ENCODE results near the gene SULT1C4.
"Not testable (repeated sequence)": the region's sequence is repeated elsewhere in the genome, so short reads cannot be mapped to it uniquely, and the experiment has no call there.

Gene SULT1C4

DNA sequence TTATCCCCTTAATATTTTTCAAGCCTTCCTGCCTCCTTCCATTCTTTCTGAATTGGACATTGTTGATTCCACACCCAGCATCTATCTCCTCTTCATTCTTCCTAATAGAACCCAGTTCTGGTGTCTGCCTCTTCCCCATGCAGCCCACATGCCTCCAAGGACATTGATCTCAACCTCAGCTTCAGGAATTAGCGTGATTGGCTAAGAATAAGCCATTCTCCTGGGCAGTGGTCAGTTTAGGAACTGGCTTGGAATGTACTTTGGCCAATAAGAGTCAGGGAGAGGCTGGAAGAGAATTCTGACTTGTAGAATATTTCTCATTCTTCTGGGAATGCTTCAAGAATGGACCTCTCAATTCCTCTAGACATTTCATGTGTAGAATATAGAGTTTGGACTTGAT is 45.3 kb downstream of the SULT1C4 start:
- H3K36me3 ChIP-seq (ENCODE audit: insufficient read depth, low read length): no peaks in the 10 kb centered on the region
- H3K4me2 ChIP-seq (ENCODE audit: low read length): no peak overlapping the region
- TF ChIP-seq, protein P1, sequence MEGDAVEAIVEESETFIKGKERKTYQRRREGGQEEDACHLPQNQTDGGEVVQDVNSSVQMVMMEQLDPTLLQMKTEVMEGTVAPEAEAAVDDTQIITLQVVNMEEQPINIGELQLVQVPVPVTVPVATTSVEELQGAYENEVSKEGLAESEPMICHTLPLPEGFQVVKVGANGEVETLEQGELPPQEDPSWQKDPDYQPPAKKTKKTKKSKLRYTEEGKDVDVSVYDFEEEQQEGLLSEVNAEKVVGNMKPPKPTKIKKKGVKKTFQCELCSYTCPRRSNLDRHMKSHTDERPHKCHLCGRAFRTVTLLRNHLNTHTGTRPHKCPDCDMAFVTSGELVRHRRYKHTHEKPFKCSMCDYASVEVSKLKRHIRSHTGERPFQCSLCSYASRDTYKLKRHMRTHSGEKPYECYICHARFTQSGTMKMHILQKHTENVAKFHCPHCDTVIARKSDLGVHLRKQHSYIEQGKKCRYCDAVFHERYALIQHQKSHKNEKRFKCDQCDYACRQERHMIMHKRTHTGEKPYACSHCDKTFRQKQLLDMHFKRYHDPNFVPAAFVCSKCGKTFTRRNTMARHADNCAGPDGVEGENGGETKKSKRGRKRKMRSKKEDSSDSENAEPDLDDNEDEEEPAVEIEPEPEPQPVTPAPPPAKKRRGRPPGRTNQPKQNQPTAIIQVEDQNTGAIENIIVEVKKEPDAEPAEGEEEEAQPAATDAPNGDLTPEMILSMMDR (IDR thresholded peaks at IDR 0.05; ENCODE audit: low read length): no peak
- no peak for TF ChIP-seq EZH2 (IDR thresholded peaks at IDR 0.05; ENCODE audit: borderline replicate concordance, low read length)
- no peaks in the 10 kb centered on the region for H3K27me3 ChIP-seq (ENCODE audit: insufficient read depth, low read length)
- H2AFZ ChIP-seq (ENCODE audit: low read length): no peak overlapping the region
- no peaks in the 10 kb centered on the region for H4K20me1 ChIP-seq (ENCODE audit: insufficient read depth, low read length)
- H3K9me3 ChIP-seq (ENCODE audit: low read length): no peaks in the 10 kb centered on the region
- no peaks in the 10 kb centered on the region for H3K79me2 ChIP-seq (ENCODE audit: insufficient read depth, low read length)
- no peaks in the 10 kb centered on the region for H3F3A ChIP-seq (ENCODE audit: insufficient read depth, low read length)
- no peaks in the 10 kb centered on the region for H3K9me2 ChIP-seq (ENCODE audit: low read depth, low read length)
- H3K4me1 ChIP-seq (ENCODE audit: insufficient read depth, low read length, severe bottlenecking): no peaks in the 10 kb centered on the region
- H3K27ac ChIP-seq (ENCODE audit: low read depth, low read length, poor library complexity, severe bottlenecking): no peak overlapping the region
- H3K4me3 ChIP-seq (ENCODE audit: low read depth, low read length, poor library complexity, severe bottlenecking): no peak overlapping the region
- H3K9ac ChIP-seq (ENCODE audit: low read length): no peak overlapping the region

DNA sequence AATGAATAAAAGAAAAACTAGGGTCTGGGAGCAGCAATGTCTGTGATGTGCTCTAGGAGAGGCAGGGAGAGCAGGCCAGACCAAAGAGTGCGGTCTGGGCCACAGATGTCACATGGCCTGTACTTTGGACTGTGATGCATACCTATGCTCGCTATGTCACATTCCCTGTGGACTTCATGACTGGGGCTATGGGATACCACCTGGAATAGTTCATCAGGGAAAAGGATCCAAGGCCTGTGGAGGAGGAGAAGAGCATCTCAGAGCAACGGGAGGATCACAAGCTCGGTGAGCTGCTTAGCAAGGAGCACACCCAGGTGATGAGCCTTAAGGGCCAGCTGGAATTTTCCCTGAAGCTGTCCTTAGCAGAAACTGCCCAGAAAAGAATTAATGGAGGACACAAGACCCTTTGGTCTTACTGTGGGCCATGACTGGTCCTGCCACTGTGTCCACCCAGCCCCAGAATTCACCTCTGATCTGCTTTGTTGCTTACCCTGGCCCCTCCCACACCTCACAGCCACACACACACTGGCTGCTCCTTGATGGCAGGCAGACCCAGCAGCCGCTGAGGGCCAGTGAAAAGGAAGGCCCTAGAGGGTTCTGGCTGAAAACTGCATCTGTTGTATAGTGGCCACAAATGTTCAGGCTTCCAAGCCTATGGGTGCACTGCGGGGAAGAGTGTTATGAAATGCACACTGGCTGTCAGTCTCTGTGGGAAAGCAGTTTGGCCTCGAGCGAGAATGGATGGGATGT is 45.9 kb downstream of the SULT1C4 start:
- H4K20me1 ChIP-seq (ENCODE audit: insufficient read depth, low read length): no peaks in the 10 kb centered on the region
- no peaks in the 10 kb centered on the region for H3K79me2 ChIP-seq (ENCODE audit: insufficient read depth, low read length)
- H3K4me2 ChIP-seq (ENCODE audit: low read length): no peak overlapping the region
- no peak overlapping the region for H3K27ac ChIP-seq (ENCODE audit: low read depth, low read length, poor library complexity, severe bottlenecking)
- TF ChIP-seq EZH2 (IDR thresholded peaks at IDR 0.05; ENCODE audit: borderline replicate concordance, low read length): no peak
- TF ChIP-seq, protein P1 (IDR thresholded peaks at IDR 0.05; ENCODE audit: low read length): no peak
- H3K4me3 ChIP-seq (ENCODE audit: low read depth, low read length, poor library complexity, severe bottlenecking): no peak overlapping the region
- H3K9ac ChIP-seq (ENCODE audit: low read length): no peak overlapping the region
- H2AFZ ChIP-seq (ENCODE audit: low read length): no peak overlapping the region
- H3K4me1 ChIP-seq (ENCODE audit: insufficient read depth, low read length, severe bottlenecking): no peaks in the 10 kb centered on the region
- H3F3A ChIP-seq (ENCODE audit: insufficient read depth, low read length): no peaks in the 10 kb centered on the region
- no peaks in the 10 kb centered on the region for H3K27me3 ChIP-seq (ENCODE audit: insufficient read depth, low read length)
- no peaks in the 10 kb centered on the region for H3K36me3 ChIP-seq (ENCODE audit: insufficient read depth, low read length)
- no peaks in the 10 kb centered on the region for H3K9me2 ChIP-seq (ENCODE audit: low read depth, low read length)
- no peaks in the 10 kb centered on the region for H3K9me3 ChIP-seq (ENCODE audit: low read length)

DNA sequence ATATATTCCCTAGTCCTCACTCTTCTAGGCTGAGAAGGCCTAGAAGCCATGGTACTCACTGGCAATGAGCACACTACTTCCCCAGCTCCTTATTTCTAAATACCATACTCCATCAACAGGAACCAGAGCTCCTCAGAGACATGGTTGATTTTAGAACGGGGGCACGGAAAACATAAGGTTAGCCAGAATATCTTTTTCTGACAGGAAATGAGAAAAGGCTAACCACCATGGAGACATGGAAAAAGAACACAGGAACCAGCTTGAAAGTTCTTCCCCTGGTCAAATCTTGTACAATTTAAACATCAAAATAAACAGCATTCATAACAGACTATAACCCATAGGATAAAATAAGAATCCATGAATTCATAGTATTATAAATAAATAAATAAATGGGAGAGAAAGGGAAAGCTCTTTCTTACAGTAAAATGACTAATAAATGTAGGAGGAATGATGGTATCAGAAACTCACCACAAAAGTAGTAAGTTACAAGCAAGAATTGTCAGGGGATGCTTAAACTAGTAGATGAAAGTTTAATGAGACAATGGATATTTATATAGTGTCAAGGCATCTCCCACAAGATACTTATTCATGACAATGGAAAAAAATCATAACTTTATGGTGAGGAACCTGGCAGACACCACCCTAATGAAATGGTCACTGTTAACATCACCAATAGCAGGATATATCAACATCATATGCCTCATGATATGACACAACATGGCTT is 50.7 kb downstream of the SULT1C4 start:
- H3K4me1 ChIP-seq (ENCODE audit: insufficient read depth, low read length, severe bottlenecking): no peaks in the 10 kb centered on the region
- no peaks in the 10 kb centered on the region for H3K9me2 ChIP-seq (ENCODE audit: low read depth, low read length)
- H3K27ac ChIP-seq (ENCODE audit: low read depth, low read length, poor library complexity, severe bottlenecking): no peak overlapping the region
- H3K36me3 ChIP-seq (ENCODE audit: insufficient read depth, low read length): no peaks in the 10 kb centered on the region
- no peak overlapping the region for H2AFZ ChIP-seq (ENCODE audit: low read length)
- no peaks in the 10 kb centered on the region for H3K27me3 ChIP-seq (ENCODE audit: insufficient read depth, low read length)
- no peak overlapping the region for H3K4me2 ChIP-seq (ENCODE audit: low read length)
- H4K20me1 ChIP-seq (ENCODE audit: insufficient read depth, low read length): no peaks in the 10 kb centered on the region
- no peaks in the 10 kb centered on the region for H3K9me3 ChIP-seq (ENCODE audit: low read length)
- no peaks in the 10 kb centered on the region for H3F3A ChIP-seq (ENCODE audit: insufficient read depth, low read length)
- no peaks in the 10 kb centered on the region for H3K79me2 ChIP-seq (ENCODE audit: insufficient read depth, low read length)
- TF ChIP-seq EZH2 (IDR thresholded peaks at IDR 0.05; ENCODE audit: borderline replicate concordance, low read length): no peak
- TF ChIP-seq, protein P1 (IDR thresholded peaks at IDR 0.05; ENCODE audit: low read length): no peak
- no peak overlapping the region for H3K9ac ChIP-seq (ENCODE audit: low read length)
- H3K4me3 ChIP-seq (ENCODE audit: low read depth, low read length, poor library complexity, severe bottlenecking): no peak overlapping the region

- not testable (repeated sequence) for H2AFZ ChIP-seq (ENCODE audit: low read length); H3K9me3 ChIP-seq (ENCODE audit: low read length); H3K4me2 ChIP-seq (ENCODE audit: low read length); H3K9me2 ChIP-seq (ENCODE audit: low read depth, low read length); H3K27ac ChIP-seq (ENCODE audit: low read depth, low read length, poor library complexity, severe bottlenecking); H4K20me1 ChIP-seq (ENCODE audit: insufficient read depth, low read length); H3K4me1 ChIP-seq (ENCODE audit: insufficient read depth, low read length, severe bottlenecking); H3K27me3 ChIP-seq (ENCODE audit: insufficient read depth, low read length); H3F3A ChIP-seq (ENCODE audit: insufficient read depth, low read length); H3K79me2 ChIP-seq (ENCODE audit: insufficient read depth, low read length); H3K4me3 ChIP-seq (ENCODE audit: low read depth, low read length, poor library complexity, severe bottlenecking); H3K36me3 ChIP-seq (ENCODE audit: insufficient read depth, low read length); H3K9ac ChIP-seq (ENCODE audit: low read length)
These were observed 57.8 kb downstream of the SULT1C4 start for GRCh38 chr2:108435578-108435977.
